Caco-2 (cell line): ENCODE data around the gene SLC27A4. TPM values are rescaled to one million over a fixed set of nuclear protein-coding genes. Genes with fewer than 3 reads are reported as not detected.
A peak's percentile ranks its signal among the peaks of the same experiment; 100 is the strongest.

Experiments used
- BruUV-seq: library from RNA; stranded (reverse); fragments of 400-500 nt; replicated peaks from 2 replicates; lab custom pipeline; 2021; lab: Mats Ljungman, UMichigan
- CTCF ChIA-PET: fragments of 300-600 bp; sonication (Branson Sonifier 250); formaldehyde crosslinking; loops from one replicate; lab custom pipeline; 2022; ENCODE audit warnings: antibody characterized with exemption; lab: Charles Lee
- POLR2A ChIA-PET: fragments of 300-600 bp; sonication (Branson Sonifier 250); formaldehyde crosslinking; loops from one replicate; lab custom pipeline; 2022; ENCODE audit warnings: antibody characterized with exemption; lab: Charles Lee
- DNase-seq, 2 experiments: peaks; one replicate each; pipeline versions ENCODE4 v3.0.0 to v3.0.0-alpha.2; 2020 to 2022
- H3K27me3 ChIP-seq: replicated peaks from 2 replicates; pipeline ENCODE4 v1.6.0; 2011; ENCODE audit warnings: low read length; ENCODE audit not compliant: control insufficient read depth, insufficient read depth
- H3K36me3 ChIP-seq: 2 replicates; pipeline ENCODE4 v1.5.1; 2011; ENCODE audit warnings: low read length; ENCODE audit not compliant: control insufficient read depth, insufficient read depth
- H3K4me1 ChIP-seq: fragments of 250-450 bp; sonication (Bioruptor Pico); 2 replicates; pipeline ENCODE4 v1.5.1; 2020; ENCODE audit warnings: mild to moderate bottlenecking
- H3K4me3 ChIP-seq: 2 replicates; pipeline ENCODE4 v1.5.1; 2011; ENCODE audit warnings: low read depth, mild to moderate bottlenecking, control low read depth, low read length
- H3K9me3 ChIP-seq: fragments of 250-450 bp; sonication (Bioruptor Pico); 2 replicates; pipeline ENCODE4 v1.5.1; 2020; ENCODE audit warnings: mild to moderate bottlenecking, moderate library complexity
- H3K27ac Mint-ChIP-seq: one replicate; pipeline ENCODE4 v1.8.0; 2022; ENCODE audit warnings: mixed read lengths; ENCODE audit not compliant: unreplicated experiment
- H3K27me3 Mint-ChIP-seq: one replicate; pipeline ENCODE4 v1.8.0; 2022; ENCODE audit warnings: mixed read lengths; ENCODE audit not compliant: insufficient read depth, unreplicated experiment
- H3K36me3 Mint-ChIP-seq: one replicate; pipeline ENCODE4 v1.8.0; 2022; ENCODE audit warnings: mild to moderate bottlenecking, mixed read lengths; ENCODE audit not compliant: insufficient read depth, unreplicated experiment
- H3K4me1 Mint-ChIP-seq: one replicate; pipeline ENCODE4 v1.8.0; 2022; ENCODE audit warnings: low read depth, mixed read lengths; ENCODE audit not compliant: unreplicated experiment
- H3K4me3 Mint-ChIP-seq: one replicate; pipeline ENCODE4 v1.8.0; 2022; ENCODE audit warnings: mild to moderate bottlenecking, moderate library complexity, mixed read lengths; ENCODE audit not compliant: unreplicated experiment
- H3K9me3 Mint-ChIP-seq: one replicate; pipeline ENCODE4 v1.8.0; 2022; ENCODE audit warnings: mixed read lengths; ENCODE audit not compliant: unreplicated experiment
- intact Hi-C: fragments of 100-400 bp; cut with micrococcal nuclease; formaldehyde crosslinking; loops from one replicate; pipeline ENCODE4 v1.10.0; 2022; ENCODE audit not compliant: unreplicated experiment
- total RNA-seq: library from RNA; stranded (reverse); gene quantifications from 2 replicates; pipeline ENCODE4 v1.2.3, GENCODE V29; 2022
- TF ChIP-seq, protein P1 (sequence below), 2 experiments: fragments of 200-600 bp in 1 of 2; IDR thresholded peaks; 1 replicate in 1 of 2; 2 replicates in 1 of 2; pipeline versions ENCODE4 v1.5.1 to v1.8.0; 2011 to 2022; ENCODE audit warnings: antibody characterized with exemption in 1 of 2, control low read depth in 1 of 2, inconsistent platforms in 1 of 2, low read depth in 1 of 2, low read length in 1 of 2, mild to moderate bottlenecking in 1 of 2, moderate library complexity in 1 of 2; ENCODE audit not compliant: insufficient read depth in 1 of 2, severe bottlenecking in 1 of 2, unreplicated experiment in 1 of 2

SLC27A4 gene
- total RNA-seq, 1 experiment from 2014 or later = 22.8 TPM

DNA sequence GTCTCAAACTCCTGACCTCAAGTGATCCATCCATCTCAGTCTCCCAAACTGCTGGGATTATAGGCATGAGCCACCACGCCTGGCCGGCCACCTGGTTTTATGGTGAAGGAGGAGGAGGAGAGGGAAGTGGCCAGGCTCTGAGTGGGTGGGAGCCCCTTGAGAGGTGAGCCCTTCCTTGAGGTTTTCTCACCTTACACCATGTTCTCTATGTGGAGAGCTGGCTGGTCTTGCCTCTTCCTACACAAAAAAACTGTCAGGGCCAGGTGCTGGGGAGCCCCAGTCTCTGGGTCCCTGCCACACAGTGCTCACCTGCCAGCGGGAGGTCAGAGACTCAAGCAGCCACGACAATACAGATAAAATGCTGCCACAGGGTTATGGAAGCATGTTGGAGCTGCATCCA is 46.2 kb upstream of the SLC27A4 start:
- intact Hi-C loops = loop anchor here (2.0 kb wide), 1 partner anchor 119 kb away; no protein-coding TSS in a partner anchor
- Histone ChIP-seq H3K9me3 (no peaks in the 10 kb centered on the region), H3K36me3 (no peaks in the 10 kb centered on the region), H3K4me1 (peaks cover 26% of the 10 kb centered on the region), H3K4me3 (no peak overlapping the region), H3K27me3 (no peaks in the 10 kb centered on the region)
- TF ChIP-seq, protein P1, sequence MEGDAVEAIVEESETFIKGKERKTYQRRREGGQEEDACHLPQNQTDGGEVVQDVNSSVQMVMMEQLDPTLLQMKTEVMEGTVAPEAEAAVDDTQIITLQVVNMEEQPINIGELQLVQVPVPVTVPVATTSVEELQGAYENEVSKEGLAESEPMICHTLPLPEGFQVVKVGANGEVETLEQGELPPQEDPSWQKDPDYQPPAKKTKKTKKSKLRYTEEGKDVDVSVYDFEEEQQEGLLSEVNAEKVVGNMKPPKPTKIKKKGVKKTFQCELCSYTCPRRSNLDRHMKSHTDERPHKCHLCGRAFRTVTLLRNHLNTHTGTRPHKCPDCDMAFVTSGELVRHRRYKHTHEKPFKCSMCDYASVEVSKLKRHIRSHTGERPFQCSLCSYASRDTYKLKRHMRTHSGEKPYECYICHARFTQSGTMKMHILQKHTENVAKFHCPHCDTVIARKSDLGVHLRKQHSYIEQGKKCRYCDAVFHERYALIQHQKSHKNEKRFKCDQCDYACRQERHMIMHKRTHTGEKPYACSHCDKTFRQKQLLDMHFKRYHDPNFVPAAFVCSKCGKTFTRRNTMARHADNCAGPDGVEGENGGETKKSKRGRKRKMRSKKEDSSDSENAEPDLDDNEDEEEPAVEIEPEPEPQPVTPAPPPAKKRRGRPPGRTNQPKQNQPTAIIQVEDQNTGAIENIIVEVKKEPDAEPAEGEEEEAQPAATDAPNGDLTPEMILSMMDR (IDR thresholded peaks at IDR 0.05; ENCODE audit: insufficient read depth in 1 of 2, low read depth in 1 of 2, low read length in 1 of 2, severe bottlenecking in 1 of 2, unreplicated experiment in 1 of 2) = no peak
- ChIA-PET POLR2A (no interaction called here), CTCF (interaction anchor here (1.0 to 1.5 kb wide), 2 partner anchors 18 to 126 kb away, joined by 3 to 10 read pairs; partner anchors contain the start of genes GOLGA2 and SWI5)
- no peak for DNase-seq
- Mint-ChIP-seq H3K36me3 (peaks cover 14% of the 10 kb centered on the region), H3K27me3 (no peaks in the 10 kb centered on the region), H3K9me3 (no peaks in the 10 kb centered on the region), H3K4me3 (no peak overlapping the region), H3K4me1 (peaks cover 13% of the 10 kb centered on the region), H3K27ac (no peak overlapping the region)
- BruUV-seq = no TSS peak

DNA sequence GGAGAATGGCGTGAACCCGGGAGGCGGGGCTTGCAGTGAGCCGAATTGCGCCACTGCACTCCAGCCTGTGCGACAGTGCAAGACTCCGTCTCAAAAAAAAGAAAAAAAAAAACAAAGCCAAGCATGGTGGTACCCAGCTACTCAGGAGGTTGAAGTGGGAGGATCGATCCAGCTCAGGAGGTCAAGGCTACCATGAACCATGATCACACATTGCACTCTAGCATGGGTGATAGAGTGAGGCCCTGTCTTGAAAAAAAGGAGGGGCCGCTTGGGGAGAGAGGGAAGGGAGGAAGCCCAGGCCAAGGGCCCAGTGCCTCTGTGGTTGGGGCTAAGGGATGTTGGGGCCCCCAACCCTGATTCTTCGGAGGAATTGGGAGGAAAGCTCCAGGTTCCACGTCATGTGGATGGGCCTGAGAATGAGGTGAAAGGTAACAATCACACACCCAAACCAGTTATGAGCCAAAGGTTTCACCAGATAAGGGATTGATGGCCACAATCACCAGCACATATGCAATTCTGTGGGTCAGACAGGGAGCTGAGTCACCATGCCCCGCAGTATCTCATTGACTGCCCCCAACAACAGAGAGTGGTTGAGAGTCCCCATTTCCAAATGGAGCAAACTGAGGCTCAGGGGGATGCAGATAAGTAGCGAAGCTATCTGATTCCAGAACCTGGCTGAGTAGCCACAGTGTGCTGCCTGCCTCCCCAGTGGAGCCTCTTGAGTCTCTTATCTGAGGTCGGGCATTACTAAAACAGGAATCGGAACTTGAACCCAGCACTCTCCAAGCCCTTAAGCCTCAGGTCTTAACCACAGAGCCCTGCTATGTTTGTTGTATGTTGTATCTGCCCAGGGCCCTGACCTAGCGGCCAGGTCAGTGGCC is 43.7 kb upstream of the SLC27A4 start:
- CTCF ChIA-PET = interaction anchor here (0.5 to 2.1 kb wide), 4 partner anchors 42 to 194 kb away, joined by 3 to 5 read pairs (median 4); no protein-coding TSS in a partner anchor
- Histone ChIP-seq H3K27me3 (no peaks in the 10 kb centered on the region), H3K4me3 (no peak overlapping the region), H3K36me3 (no peaks in the 10 kb centered on the region), H3K4me1 (peaks cover 29% of the 10 kb centered on the region), H3K9me3 (no peaks in the 10 kb centered on the region)
- H3K4me3 Mint-ChIP-seq = no peak overlapping the region
- no peaks in the 10 kb centered on the region for H3K9me3 Mint-ChIP-seq
- H3K27ac Mint-ChIP-seq = no peak overlapping the region
- H3K36me3 Mint-ChIP-seq = peaks cover 14% of the 10 kb centered on the region
- intact Hi-C loops = loop anchor here (5.0 kb wide), 1 partner anchor 161 kb away; the partner anchor contains the start of gene ODF2
- peaks cover 13% of the 10 kb centered on the region for H3K4me1 Mint-ChIP-seq
- TF ChIP-seq, protein P1 (IDR thresholded peaks at IDR 0.05; ENCODE audit: insufficient read depth in 1 of 2, low read depth in 1 of 2, low read length in 1 of 2, severe bottlenecking in 1 of 2, unreplicated experiment in 1 of 2) = no peak
- no peaks in the 10 kb centered on the region for H3K27me3 Mint-ChIP-seq
- BruUV-seq = no TSS peak
- POLR2A ChIA-PET = no interaction called here
- DNase-seq = peak in 1 of 2 experiments; percentile 71

DNA sequence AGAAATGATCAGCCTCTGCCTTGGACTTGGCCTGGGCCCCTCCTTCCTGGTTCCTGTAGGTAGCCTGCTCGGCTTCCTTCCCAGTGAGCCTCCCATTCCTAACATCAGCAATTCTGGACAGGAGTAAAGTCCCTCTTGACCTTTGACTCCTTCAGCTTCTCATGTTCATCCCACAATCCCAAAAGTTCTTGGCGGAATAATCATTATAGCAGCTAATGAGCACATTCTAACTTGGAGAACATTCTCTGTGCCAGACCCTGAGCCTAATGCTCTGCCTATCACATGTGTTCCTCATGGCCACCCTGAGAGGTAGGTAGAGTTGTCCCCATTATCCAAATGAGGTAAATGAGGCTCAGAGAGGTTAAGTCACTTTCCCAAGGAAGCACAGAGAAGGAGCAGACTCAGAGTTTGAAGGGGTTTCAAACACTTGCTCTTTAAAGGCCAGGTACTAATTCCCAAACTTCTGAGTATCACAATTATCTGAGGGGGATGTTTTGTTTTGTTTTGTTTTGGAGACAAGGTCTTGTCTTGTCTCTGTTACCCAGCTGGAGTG is 43.0 kb upstream of the SLC27A4 start:
- H3K4me3 ChIP-seq = no peak overlapping the region
- Mint-ChIP-seq H3K4me1 (peaks cover 13% of the 10 kb centered on the region), H3K4me3 (no peak overlapping the region), H3K27me3 (no peaks in the 10 kb centered on the region), H3K27ac (no peak overlapping the region), H3K9me3 (no peaks in the 10 kb centered on the region), H3K36me3 (peaks cover 14% of the 10 kb centered on the region)
- peaks cover 29% of the 10 kb centered on the region for H3K4me1 ChIP-seq
- intact Hi-C loops = loop anchor here (5.0 kb wide), 1 partner anchor 160 kb away; the partner anchor contains the start of gene ODF2
- no peaks in the 10 kb centered on the region for H3K36me3 ChIP-seq
- CTCF ChIA-PET = interaction anchor here (0.7 to 2.1 kb wide), 3 partner anchors 44 to 65 kb away, joined by 4 to 5 read pairs (median 5); no protein-coding TSS in a partner anchor
- no peaks in the 10 kb centered on the region for H3K9me3 ChIP-seq
- no peak for DNase-seq
- BruUV-seq = no TSS peak
- H3K27me3 ChIP-seq = no peaks in the 10 kb centered on the region
- POLR2A ChIA-PET = no interaction called here
- TF ChIP-seq, protein P1 (IDR thresholded peaks at IDR 0.05; ENCODE audit: insufficient read depth in 1 of 2, low read depth in 1 of 2, low read length in 1 of 2, severe bottlenecking in 1 of 2, unreplicated experiment in 1 of 2) = no peak
